ENCODE results near the gene RAB4A.

Gene RAB4A

GRCh38 chr1:229342656-229343569 is 72.0 kb downstream of the RAB4A start, which contains the start of gene CCSAP:
Gene CCSAP, minus strand, starts transcription at chr1:229343047. Its CDS starts 582 bp downstream, at chr1:229342465.
- peak within 1 kb of the TSS; percentile 62 for H3K4me3 ChIP-seq (ENCODE audit: low read length)
- DNase-seq (ENCODE audit: low read depth) = peak; percentile 53
- no peak for TF ChIP-seq CTCF (IDR thresholded peaks at IDR 0.05; ENCODE audit: insufficient read depth, low read depth, low read length, missing control alignments)

GRCh38 chr1:229344139-229344538 is 73.2 kb downstream of the RAB4A start:
- H3K4me3 ChIP-seq (ENCODE audit: low read length) = no peak overlapping the region
- TF ChIP-seq CTCF (IDR thresholded peaks at IDR 0.05; ENCODE audit: insufficient read depth, low read depth, low read length, missing control alignments) = no peak
- DNase-seq (ENCODE audit: low read depth) = no peak

GRCh38 chr1:229344937-229345684 is 74.2 kb downstream of the RAB4A start:
- no peak for DNase-seq (ENCODE audit: low read depth)
- no peak overlapping the region for H3K4me3 ChIP-seq (ENCODE audit: low read length)
- no peak for TF ChIP-seq CTCF (IDR thresholded peaks at IDR 0.05; ENCODE audit: insufficient read depth, low read depth, low read length, missing control alignments)

- TF ChIP-seq CTCF (IDR thresholded peaks at IDR 0.05; ENCODE audit: insufficient read depth, low read depth, low read length, missing control alignments) = no peak
- no peak for DNase-seq (ENCODE audit: low read depth)
- H3K4me3 ChIP-seq (ENCODE audit: low read length) = no peak overlapping the region
These were observed 76.6 kb downstream of the RAB4A start for GRCh38 chr1:229347528-229347927.

- no peak overlapping the region for H3K4me3 ChIP-seq (ENCODE audit: low read length)
- TF ChIP-seq CTCF (IDR thresholded peaks at IDR 0.05; ENCODE audit: insufficient read depth, low read depth, low read length, missing control alignments) = no peak
- DNase-seq (ENCODE audit: low read depth) = no peak
These were observed 78.8 kb downstream of the RAB4A start for GRCh38 chr1:229349463-229350385.

GRCh38 chr1:229352975-229353374 is 82.1 kb downstream of the RAB4A start:
- no peak for TF ChIP-seq CTCF (IDR thresholded peaks at IDR 0.05; ENCODE audit: insufficient read depth, low read depth, low read length, missing control alignments)
- H3K4me3 ChIP-seq (ENCODE audit: low read length) = no peak overlapping the region
- no peak for DNase-seq (ENCODE audit: low read depth)
